ES-I3 (cell line): ENCODE data around the gene FOSB.

Experiments
- H3K36me3 ChIP-seq: 2 replicates; pipeline ENCODE4 v1.6.1; 2013; ENCODE audit warnings: mild to moderate bottlenecking, low read length, control low read depth, moderate library complexity; ENCODE audit not compliant: insufficient read depth
- H3K4me1 ChIP-seq: 2 replicates; pipeline ENCODE4 v1.6.1; 2013; ENCODE audit warnings: mild to moderate bottlenecking, control low read depth, low read length; ENCODE audit not compliant: insufficient read depth
- H3K9ac ChIP-seq: 2 replicates; pipeline ENCODE4 v1.6.1; 2013; ENCODE audit warnings: low read depth, mild to moderate bottlenecking, low read length, moderate library complexity
- H3K9me3 ChIP-seq: 2 replicates; pipeline ENCODE4 v1.6.1; 2013; ENCODE audit warnings: mild to moderate bottlenecking, low read length, moderate library complexity; ENCODE audit not compliant: control insufficient read depth, insufficient read depth

FOSB gene

GRCh38 chr19:45475537-45476291 lies 7.9 kb downstream of the FOSB start:
- Histone ChIP-seq H3K4me1 (peaks cover 4% of the 10 kb centered on the region; the same call in 1 of the 2 replicates), H3K36me3 (no peaks in the 10 kb centered on the region), H3K9me3 (no peaks in the 10 kb centered on the region), H3K9ac (no peak overlapping the region)

GRCh38 chr19:45476304-45476703 lies 8.5 kb downstream of the FOSB start:
- no peaks in the 10 kb centered on the region for H3K36me3 ChIP-seq
- no peaks in the 10 kb centered on the region for H3K9me3 ChIP-seq
- H3K9ac ChIP-seq, result no peak overlapping the region

GRCh38 chr19:45477186-45477585 lies 9.4 kb downstream of the FOSB start:
- H3K4me1 ChIP-seq, result peaks cover under 1% of the 10 kb centered on the region; the same call in 1 of the 2 replicates

More at GRCh38 chr19:45476304-45476703, 8.5 kb downstream of the FOSB start:
- H3K4me1 ChIP-seq, result peaks cover 4% of the 10 kb centered on the region; the same call in 1 of the 2 replicates

GRCh38 chr19:45477713-45478453 lies 10.1 kb downstream of the FOSB start:
- no peaks in the 10 kb centered on the region for H3K9me3 ChIP-seq
- H3K9ac ChIP-seq, result peak overlapping the region; percentile 81; the same call in 1 of the 2 replicates
- H3K4me1 ChIP-seq, result no peaks in the 10 kb centered on the region
- no peaks in the 10 kb centered on the region for H3K36me3 ChIP-seq

More at GRCh38 chr19:45477186-45477585, 9.4 kb downstream of the FOSB start:
- Histone ChIP-seq H3K9me3 (no peaks in the 10 kb centered on the region), H3K36me3 (no peaks in the 10 kb centered on the region), H3K9ac (no peak overlapping the region)

GRCh38 chr19:45478454-45479238 lies 10.8 kb downstream of the FOSB start:
- Histone ChIP-seq H3K9ac (peak overlapping the region; percentile 81), H3K9me3 (no peaks in the 10 kb centered on the region), H3K4me1 (no peaks in the 10 kb centered on the region), H3K36me3 (no peaks in the 10 kb centered on the region)

- no peaks in the 10 kb centered on the region for H3K4me1 ChIP-seq
- no peaks in the 10 kb centered on the region for H3K36me3 ChIP-seq
- H3K9me3 ChIP-seq, result no peaks in the 10 kb centered on the region
- H3K9ac ChIP-seq, result no peak overlapping the region
These were observed 15.2 kb downstream of the FOSB start for GRCh38 chr19:45483033-45483432.

- H3K9ac ChIP-seq, result no peak overlapping the region
- H3K36me3 ChIP-seq, result no peaks in the 10 kb centered on the region
- no peaks in the 10 kb centered on the region for H3K9me3 ChIP-seq
- H3K4me1 ChIP-seq, result no peaks in the 10 kb centered on the region
These were observed 16.6 kb downstream of the FOSB start for GRCh38 chr19:45484273-45484945.

GRCh38 chr19:45485305-45486077 lies 17.7 kb downstream of the FOSB start:
- H3K36me3 ChIP-seq, result no peaks in the 10 kb centered on the region
- H3K4me1 ChIP-seq, result no peaks in the 10 kb centered on the region
- peak overlapping the region; percentile 40 for H3K9ac ChIP-seq
- H3K9me3 ChIP-seq, result no peaks in the 10 kb centered on the region

- Histone ChIP-seq H3K36me3 (no peaks in the 10 kb centered on the region), H3K9me3 (no peaks in the 10 kb centered on the region), H3K9ac (no peak overlapping the region), H3K4me1 (no peaks in the 10 kb centered on the region)
These were observed 20.9 kb downstream of the FOSB start for GRCh38 chr19:45488708-45489107.

GRCh38 chr19:45489216-45489855 lies 21.5 kb downstream of the FOSB start:
- no peaks in the 10 kb centered on the region for H3K9me3 ChIP-seq
- no peaks in the 10 kb centered on the region for H3K36me3 ChIP-seq
- H3K4me1 ChIP-seq, result no peaks in the 10 kb centered on the region
- no peak overlapping the region for H3K9ac ChIP-seq

- Histone ChIP-seq H3K36me3 (no peaks in the 10 kb centered on the region), H3K4me1 (no peaks in the 10 kb centered on the region; the same call in 1 of the 2 replicates), H3K9me3 (no peaks in the 10 kb centered on the region), H3K9ac (peak overlapping the region; percentile 79; the same call in 1 of the 2 replicates)
These were observed 24.4 kb downstream of the FOSB start for GRCh38 chr19:45492137-45492626.

GRCh38 chr19:45492627-45493470 lies 25.1 kb downstream of the FOSB start:
- H3K9ac ChIP-seq, result peak overlapping the region; percentile 79
- no peaks in the 10 kb centered on the region; the same call in 1 of the 2 replicates for H3K4me1 ChIP-seq
- H3K9me3 ChIP-seq, result no peaks in the 10 kb centered on the region
- H3K36me3 ChIP-seq, result no peaks in the 10 kb centered on the region
